ENCODE measurements around the gene SYCP1.
"Not testable (repeated sequence)": the region's sequence is repeated elsewhere in the genome, so short reads cannot be mapped to it uniquely, and the experiment has no call there.

- not testable (repeated sequence) for TF ChIP-seq TAF1 (CRISPR knock-in tag; IDR thresholded peaks at IDR 0.05); TOE1 (CRISPR knock-in tag; IDR thresholded peaks at IDR 0.05); PRMT3 (CRISPR knock-in tag; IDR thresholded peaks at IDR 0.05; ENCODE audit: borderline replicate concordance, low read depth); SOX13 (IDR thresholded peaks at IDR 0.05); SOX13 (CRISPR knock-in tag; conservative IDR thresholded peaks at IDR 0.05 in 1 of 2, IDR thresholded peaks at IDR 0.05 in 1 of 2); SIN3A (IDR thresholded peaks at IDR 0.05; ENCODE audit: borderline replicate concordance, low read depth, low read length); POLR2A (IDR thresholded peaks at IDR 0.05; ENCODE audit: insufficient read depth in 1 of 2, low read depth in 2 of 2, low read length in 2 of 2); JUN (CRISPR knock-in tag; IDR thresholded peaks at IDR 0.05); SP2 (CRISPR knock-in tag; IDR thresholded peaks at IDR 0.05); ARID2 (CRISPR knock-in tag; IDR thresholded peaks at IDR 0.05; ENCODE audit: borderline replicate concordance)
Measured at GRCh38 chr1:115019549-115019948, 164.9 kb downstream of the SYCP1 start.
